Lung (tissue), 12 donors: ENCODE measurements around the gene HCRTR2. TPM values are rescaled to one million over a fixed set of nuclear protein-coding genes. Genes with fewer than 3 reads are reported as not detected.

Experiments used
- ATAC-seq: fragments of 200-7000 bp; cut with Tn5 transposase; one replicate; pipeline ENCODE4 v1.9.1; 2020; ENCODE audit warnings: moderate number of reproducible peaks; ENCODE audit not compliant: insufficient read depth, low FRiP score
- DNase-seq, 3 donors: peaks; one replicate each; pipeline ENCODE4 v3.0.0-alpha.2; 2013 to 2017
- H3K27ac ChIP-seq, 2 donors: one replicate each; pipeline ENCODE4 v1.5.1; 2013; ENCODE audit warnings: mild to moderate bottlenecking in 2 of 2, moderate library complexity in 2 of 2, control low read depth in 1 of 2, inconsistent platforms in 1 of 2, low read depth in 1 of 2, low read length in 1 of 2
- H3K27me3 ChIP-seq, 3 donors: one replicate each; pipeline ENCODE4 v1.5.1; 2013; ENCODE audit warnings: low read length in 2 of 3; ENCODE audit not compliant: control insufficient read depth in 3 of 3, insufficient read depth in 3 of 3
- H3K36me3 ChIP-seq, 4 donors: one replicate each; pipeline ENCODE4 v1.5.1; 2013; ENCODE audit warnings: low read length in 4 of 4, mild to moderate bottlenecking in 1 of 4, moderate library complexity in 1 of 4; ENCODE audit not compliant: control insufficient read depth in 4 of 4, insufficient read depth in 4 of 4
- H3K4me1 ChIP-seq, 5 donors: one replicate each; pipeline ENCODE4 v1.5.1; 2013; ENCODE audit warnings: low read length in 5 of 5, mild to moderate bottlenecking in 2 of 5, moderate library complexity in 1 of 5; ENCODE audit not compliant: control insufficient read depth in 5 of 5, insufficient read depth in 5 of 5
- H3K4me3 ChIP-seq: one replicate; pipeline ENCODE4 v1.5.1; 2013; ENCODE audit warnings: mild to moderate bottlenecking, control low read depth, moderate library complexity
- H3K9ac ChIP-seq, 2 donors: one replicate each; pipeline ENCODE4 v1.5.1; 2013; ENCODE audit warnings: low read length in 2 of 2, control low read depth in 1 of 2; ENCODE audit not compliant: insufficient read depth in 1 of 2
- H3K9me3 ChIP-seq, 4 donors: one replicate each; pipeline ENCODE4 v1.5.1; 2013; ENCODE audit warnings: low read length in 3 of 4, mild to moderate bottlenecking in 1 of 4, moderate library complexity in 1 of 4; ENCODE audit not compliant: control insufficient read depth in 4 of 4, insufficient read depth in 3 of 4
- whole genome bisulfite sequencing, 2 donors: extraction: QIAGEN DNeasy Blood & Tissue Kit; methylation state at CpG; one replicate each; pipeline ENCODE4 v1.1.7; 2013; 5-methylcytosine and 5-hydroxymethylcytosine counted together
- polyA plus RNA-seq, 2 donors: library from polyadenylated mRNA; stranded (reverse); fragments of 200-250 nt; gene quantifications; one replicate each; pipeline ENCODE4 v1.2.1, GENCODE V29; 2013
- total RNA-seq, 2 donors: library from RNA; depleted of rRNA in 1 of 2; stranded (reverse); fragments of >200 nt in 1 of 2; gene quantifications; one replicate each; pipeline ENCODE4 v1.2.1, GENCODE V29; 2014 to 2021
- TF ChIP-seq, protein P1 (sequence below): IDR thresholded peaks from 2 replicates; pipeline ENCODE4 v1.5.1; 2012; ENCODE audit warnings: mild to moderate bottlenecking; ENCODE audit errors: control extremely low read depth, extremely low read depth
- donor health status: control.
- donor health status: control.
- donor health status: Bipolar disorder and iron deficiency.
- donor health status: healthy.
- donor health status: DM: yes; HTN: yes; CAD: no.

Gene HCRTR2
- total and polyA plus RNA-seq, 4 donors = not detected

GRCh38 chr6:55184782-55185530, 10.6 kb downstream of the HCRTR2 start:
- no peaks in the 10 kb centered on the region for H3K9me3 ChIP-seq
- TF ChIP-seq, protein P1, sequence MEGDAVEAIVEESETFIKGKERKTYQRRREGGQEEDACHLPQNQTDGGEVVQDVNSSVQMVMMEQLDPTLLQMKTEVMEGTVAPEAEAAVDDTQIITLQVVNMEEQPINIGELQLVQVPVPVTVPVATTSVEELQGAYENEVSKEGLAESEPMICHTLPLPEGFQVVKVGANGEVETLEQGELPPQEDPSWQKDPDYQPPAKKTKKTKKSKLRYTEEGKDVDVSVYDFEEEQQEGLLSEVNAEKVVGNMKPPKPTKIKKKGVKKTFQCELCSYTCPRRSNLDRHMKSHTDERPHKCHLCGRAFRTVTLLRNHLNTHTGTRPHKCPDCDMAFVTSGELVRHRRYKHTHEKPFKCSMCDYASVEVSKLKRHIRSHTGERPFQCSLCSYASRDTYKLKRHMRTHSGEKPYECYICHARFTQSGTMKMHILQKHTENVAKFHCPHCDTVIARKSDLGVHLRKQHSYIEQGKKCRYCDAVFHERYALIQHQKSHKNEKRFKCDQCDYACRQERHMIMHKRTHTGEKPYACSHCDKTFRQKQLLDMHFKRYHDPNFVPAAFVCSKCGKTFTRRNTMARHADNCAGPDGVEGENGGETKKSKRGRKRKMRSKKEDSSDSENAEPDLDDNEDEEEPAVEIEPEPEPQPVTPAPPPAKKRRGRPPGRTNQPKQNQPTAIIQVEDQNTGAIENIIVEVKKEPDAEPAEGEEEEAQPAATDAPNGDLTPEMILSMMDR = no peak
- no peaks in the 10 kb centered on the region for H3K36me3 ChIP-seq
- no peak for ATAC-seq
- H3K9ac ChIP-seq = no peak overlapping the region
- WGBS, 2 donors = 78 to 83% methylated on average over 4 of the region's 4 CpGs
- no peaks in the 10 kb centered on the region for H3K27me3 ChIP-seq
- no peaks in the 10 kb centered on the region for H3K4me1 ChIP-seq
- no peak overlapping the region for H3K27ac ChIP-seq
- no peak overlapping the region for H3K4me3 ChIP-seq
- no peak for DNase-seq

- no peaks in the 10 kb centered on the region for H3K36me3 ChIP-seq
- no peak overlapping the region for H3K27ac ChIP-seq
- ATAC-seq (no peak), DNase-seq (no peak)
- H3K27me3 ChIP-seq = no peaks in the 10 kb centered on the region
- TF ChIP-seq, protein P1 = no peak
- no peaks in the 10 kb centered on the region for H3K9me3 ChIP-seq
- H3K4me3 ChIP-seq = no peak overlapping the region
- H3K9ac ChIP-seq = no peak overlapping the region
- H3K4me1 ChIP-seq = no peaks in the 10 kb centered on the region
These were observed 24.4 kb downstream of the HCRTR2 start for GRCh38 chr6:55198715-55199114.

- Histone ChIP-seq H3K36me3 (no peaks in the 10 kb centered on the region), H3K27ac (no peak overlapping the region), H3K4me3 (no peak overlapping the region), H3K4me1 (no peaks in the 10 kb centered on the region), H3K9me3 (no peaks in the 10 kb centered on the region), H3K9ac (no peak overlapping the region), H3K27me3 (no peaks in the 10 kb centered on the region)
- TF ChIP-seq, protein P1 = no peak
- DNase-seq (no peak), ATAC-seq (no peak)
These were observed 24.9 kb downstream of the HCRTR2 start for GRCh38 chr6:55199239-55199638.
